ENCODE results near the gene SCYL1.

Gene SCYL1

DNA sequence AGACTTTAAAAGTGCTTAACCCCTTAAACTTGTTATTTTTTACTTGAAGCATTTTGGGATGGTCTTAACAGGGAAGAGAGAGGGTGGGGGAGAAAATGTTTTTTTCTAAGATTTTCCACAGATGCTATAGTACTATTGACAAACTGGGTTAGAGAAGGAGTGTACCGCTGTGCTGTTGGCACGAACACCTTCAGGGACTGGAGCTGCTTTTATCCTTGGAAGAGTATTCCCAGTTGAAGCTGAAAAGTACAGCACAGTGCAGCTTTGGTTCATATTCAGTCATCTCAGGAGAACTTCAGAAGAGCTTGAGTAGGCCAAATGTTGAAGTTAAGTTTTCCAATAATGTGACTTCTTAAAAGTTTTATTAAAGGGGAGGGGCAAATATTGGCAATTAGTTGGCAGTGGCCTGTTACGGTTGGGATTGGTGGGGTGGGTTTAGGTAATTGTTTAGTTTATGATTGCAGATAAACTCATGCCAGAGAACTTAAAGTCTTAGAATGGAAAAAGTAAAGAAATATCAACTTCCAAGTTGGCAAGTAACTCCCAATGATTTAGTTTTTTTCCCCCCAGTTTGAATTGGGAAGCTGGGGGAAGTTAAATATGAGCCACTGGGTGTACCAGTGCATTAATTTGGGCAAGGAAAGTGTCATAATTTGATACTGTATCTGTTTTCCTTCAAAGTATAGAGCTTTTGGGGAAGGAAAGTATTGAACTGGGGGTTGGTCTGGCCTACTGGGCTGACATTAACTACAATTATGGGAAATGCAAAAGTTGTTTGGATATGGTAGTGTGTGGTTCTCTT lies 23.2 kb upstream of the SCYL1 start:
- DNase-seq (ENCODE audit: low read depth) = peak; percentile 39
- H3K4me3 ChIP-seq (ENCODE audit: low read depth, low read length) = peak overlapping the region; percentile 87
- no peak for TF ChIP-seq MYC (IDR thresholded peaks at IDR 0.05; ENCODE audit: low read depth, low read length)
- no peak for TF ChIP-seq CTCF (IDR thresholded peaks at IDR 0.05; ENCODE audit: low read depth, low read length)
- TF ChIP-seq, protein P1, sequence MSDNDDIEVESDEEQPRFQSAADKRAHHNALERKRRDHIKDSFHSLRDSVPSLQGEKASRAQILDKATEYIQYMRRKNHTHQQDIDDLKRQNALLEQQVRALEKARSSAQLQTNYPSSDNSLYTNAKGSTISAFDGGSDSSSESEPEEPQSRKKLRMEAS (IDR thresholded peaks at IDR 0.05; ENCODE audit: low read depth, low read length) = no peak
- peak; percentile 42 for TF ChIP-seq POLR2A (IDR thresholded peaks at IDR 0.05; ENCODE audit: extremely low read depth, insufficient read length)

DNA sequence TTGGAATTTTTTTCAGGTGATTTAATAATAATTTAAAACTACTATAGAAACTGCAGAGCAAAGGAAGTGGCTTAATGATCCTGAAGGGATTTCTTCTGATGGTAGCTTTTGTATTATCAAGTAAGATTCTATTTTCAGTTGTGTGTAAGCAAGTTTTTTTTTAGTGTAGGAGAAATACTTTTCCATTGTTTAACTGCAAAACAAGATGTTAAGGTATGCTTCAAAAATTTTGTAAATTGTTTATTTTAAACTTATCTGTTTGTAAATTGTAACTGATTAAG lies 22.7 kb upstream of the SCYL1 start:
- H3K4me3 ChIP-seq (ENCODE audit: low read depth, low read length) = peak overlapping the region; percentile 87
- no peak for DNase-seq (ENCODE audit: low read depth)
- TF ChIP-seq, protein P1 (IDR thresholded peaks at IDR 0.05; ENCODE audit: low read depth, low read length) = no peak
- TF ChIP-seq MYC (IDR thresholded peaks at IDR 0.05; ENCODE audit: low read depth, low read length) (no peak), CTCF (IDR thresholded peaks at IDR 0.05; ENCODE audit: low read depth, low read length) (no peak), POLR2A (IDR thresholded peaks at IDR 0.05; ENCODE audit: extremely low read depth, insufficient read length) (no peak)

- no peak for TF ChIP-seq POLR2A (IDR thresholded peaks at IDR 0.05; ENCODE audit: extremely low read depth, insufficient read length)
- TF ChIP-seq, protein P1 (IDR thresholded peaks at IDR 0.05; ENCODE audit: low read depth, low read length) = no peak
- H3K4me3 ChIP-seq (ENCODE audit: low read depth, low read length) = peak overlapping the region; percentile 87
- peak; percentile 51 for DNase-seq (ENCODE audit: low read depth)
These were observed 22.1 kb upstream of the SCYL1 start for GRCh38 chr11:65502555-65503367.

DNA sequence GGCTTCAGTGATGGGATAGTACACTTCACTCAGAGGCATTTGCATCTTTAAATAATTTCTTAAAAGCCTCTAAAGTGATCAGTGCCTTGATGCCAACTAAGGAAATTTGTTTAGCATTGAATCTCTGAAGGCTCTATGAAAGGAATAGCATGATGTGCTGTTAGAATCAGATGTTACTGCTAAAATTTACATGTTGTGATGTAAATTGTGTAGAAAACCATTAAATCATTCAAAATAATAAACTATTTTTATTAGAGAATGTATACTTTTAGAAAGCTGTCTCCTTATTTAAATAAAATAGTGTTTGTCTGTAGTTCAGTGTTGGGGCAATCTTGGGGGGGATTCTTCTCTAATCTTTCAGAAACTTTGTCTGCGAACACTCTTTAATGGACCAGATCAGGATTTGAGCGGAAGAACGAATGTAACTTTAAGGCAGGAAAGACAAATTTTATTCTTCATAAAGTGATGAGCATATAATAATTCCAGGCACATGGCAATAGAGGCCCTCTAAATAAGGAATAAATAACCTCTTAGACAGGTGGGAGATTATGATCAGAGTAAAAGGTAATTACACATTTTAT lies 21.4 kb upstream of the SCYL1 start:
- TF ChIP-seq POLR2A (IDR thresholded peaks at IDR 0.05; ENCODE audit: extremely low read depth, insufficient read length) (no peak), MYC (IDR thresholded peaks at IDR 0.05; ENCODE audit: low read depth, low read length) (no peak), CTCF (IDR thresholded peaks at IDR 0.05; ENCODE audit: low read depth, low read length) (no peak)
- TF ChIP-seq, protein P1 (IDR thresholded peaks at IDR 0.05; ENCODE audit: low read depth, low read length) = no peak
- H3K4me3 ChIP-seq (ENCODE audit: low read depth, low read length) = peak overlapping the region; percentile 87
- peak; percentile 16 for DNase-seq (ENCODE audit: low read depth)

DNA sequence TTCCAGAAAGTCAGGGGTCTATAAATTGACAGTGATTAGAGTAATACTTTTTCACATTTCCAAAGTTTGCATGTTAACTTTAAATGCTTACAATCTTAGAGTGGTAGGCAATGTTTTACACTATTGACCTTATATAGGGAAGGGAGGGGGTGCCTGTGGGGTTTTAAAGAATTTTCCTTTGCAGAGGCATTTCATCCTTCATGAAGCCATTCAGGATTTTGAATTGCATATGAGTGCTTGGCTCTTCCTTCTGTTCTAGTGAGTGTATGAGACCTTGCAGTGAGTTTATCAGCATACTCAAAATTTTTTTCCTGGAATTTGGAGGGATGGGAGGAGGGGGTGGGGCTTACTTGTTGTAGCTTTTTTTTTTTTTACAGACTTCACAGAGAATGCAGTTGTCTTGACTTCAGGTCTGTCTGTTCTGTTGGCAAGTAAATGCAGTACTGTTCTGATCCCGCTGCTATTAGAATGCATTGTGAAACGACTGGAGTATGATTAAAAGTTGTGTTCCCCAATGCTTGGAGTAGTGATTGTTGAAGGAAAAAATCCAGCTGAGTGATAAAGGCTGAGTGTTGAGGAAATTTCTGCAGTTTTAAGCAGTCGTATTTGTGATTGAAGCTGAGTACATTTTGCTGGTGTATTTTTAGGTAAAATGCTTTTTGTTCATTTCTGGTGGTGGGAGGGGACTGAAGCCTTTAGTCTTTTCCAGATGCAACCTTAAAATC lies 20.8 kb upstream of the SCYL1 start:
- DNase-seq (ENCODE audit: low read depth) = peak; percentile 39
- H3K4me3 ChIP-seq (ENCODE audit: low read depth, low read length) = peak overlapping the region; percentile 87
- TF ChIP-seq MYC (IDR thresholded peaks at IDR 0.05; ENCODE audit: low read depth, low read length) = no peak
- TF ChIP-seq CTCF (IDR thresholded peaks at IDR 0.05; ENCODE audit: low read depth, low read length) = no peak
- TF ChIP-seq, protein P1 (IDR thresholded peaks at IDR 0.05; ENCODE audit: low read depth, low read length) = no peak
- TF ChIP-seq POLR2A (IDR thresholded peaks at IDR 0.05; ENCODE audit: extremely low read depth, insufficient read length) = no peak

Data from NB4 (cell line).